ENCODE results near the gene ISL2. TPM values are rescaled to one million over a fixed set of nuclear protein-coding genes. Genes with fewer than 3 reads are reported as not detected.

The ISL2 gene
- total RNA-seq, 2 experiments from 2014 or later, result 0.54 to 0.82 TPM

DNA sequence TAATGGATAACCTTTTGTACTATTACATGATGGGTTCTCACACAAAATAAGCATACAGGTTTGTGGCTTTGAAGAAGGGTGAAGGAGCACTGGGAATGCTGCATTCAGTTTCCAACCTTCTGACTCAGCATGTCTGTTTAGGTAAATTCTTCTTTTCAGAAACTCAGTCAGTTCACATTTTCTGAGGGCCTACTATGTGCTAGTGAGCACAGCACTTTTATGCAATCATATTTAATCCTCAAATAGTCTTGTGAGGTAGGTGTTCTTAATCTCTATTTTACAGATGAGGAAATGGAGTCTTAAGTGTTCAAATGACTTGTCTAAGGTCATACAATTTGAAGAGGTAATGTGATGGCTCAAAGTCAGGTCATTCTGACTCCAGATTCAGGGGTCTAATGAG lies 41.2 kb downstream of the ISL2 start:
- Mint-ChIP-seq H3K27me3 (no peaks in the 10 kb centered on the region), H3K9me3 (no peaks in the 10 kb centered on the region), H3K36me3 (ENCODE audit: low read depth) (peaks cover 4% of the 10 kb centered on the region), H3K27ac (no peak overlapping the region), H3K4me3 (no peak overlapping the region), H3K4me1 (no peaks in the 10 kb centered on the region)
- ChIA-PET CTCF (no interaction called here), POLR2A (no interaction called here)
- no peak for DNase-seq

GRCh38 chr15:76378691-76379090 lies 42.1 kb downstream of the ISL2 start:
- Mint-ChIP-seq H3K27ac (no peak overlapping the region), H3K4me3 (no peak overlapping the region), H3K36me3 (ENCODE audit: low read depth) (peaks cover 4% of the 10 kb centered on the region), H3K4me1 (no peaks in the 10 kb centered on the region), H3K27me3 (no peaks in the 10 kb centered on the region), H3K9me3 (no peaks in the 10 kb centered on the region)
- ChIA-PET CTCF (no interaction called here), POLR2A (no interaction called here)
- DNase-seq, result no peak

GRCh38 chr15:76380249-76380648 lies 43.7 kb downstream of the ISL2 start:
- Mint-ChIP-seq H3K27ac (no peak overlapping the region), H3K9me3 (no peaks in the 10 kb centered on the region), H3K4me3 (no peak overlapping the region), H3K4me1 (no peaks in the 10 kb centered on the region), H3K36me3 (ENCODE audit: low read depth) (peaks cover 4% of the 10 kb centered on the region), H3K27me3 (no peaks in the 10 kb centered on the region)
- DNase-seq, result no peak
- ChIA-PET POLR2A (no interaction called here), CTCF (interaction anchor here (1.2 to 1.3 kb wide), 2 partner anchors 12 to 15 kb away, joined by 4 to 6 read pairs; no protein-coding TSS in a partner anchor)

DNA sequence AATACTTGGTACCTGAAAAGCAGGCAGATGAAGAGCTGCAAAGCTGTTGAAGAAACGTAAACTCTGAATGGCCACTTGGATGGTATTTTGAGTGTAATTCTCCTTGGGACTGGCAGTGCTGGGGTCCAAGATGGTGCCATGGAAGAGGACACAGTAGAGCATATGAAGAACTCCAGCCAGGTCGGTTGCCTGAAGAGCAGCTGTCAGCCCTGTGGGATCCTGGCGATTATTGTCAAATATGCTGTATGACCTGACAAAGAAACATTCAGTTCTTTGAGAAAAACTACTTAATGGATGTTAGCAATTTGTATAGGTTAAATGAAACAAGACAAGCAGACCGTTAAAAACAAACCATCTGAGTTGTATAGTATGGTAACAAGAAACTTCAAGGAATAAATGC lies 44.8 kb downstream of the ISL2 start:
- Mint-ChIP-seq H3K27ac (no peak overlapping the region), H3K27me3 (no peaks in the 10 kb centered on the region), H3K36me3 (ENCODE audit: low read depth) (peaks cover 4% of the 10 kb centered on the region), H3K4me3 (no peak overlapping the region), H3K4me1 (no peaks in the 10 kb centered on the region), H3K9me3 (no peaks in the 10 kb centered on the region)
- POLR2A ChIA-PET, result no interaction called here
- CTCF ChIA-PET, result interaction anchor here (1.3 kb wide), 1 partner anchor 10 kb away, joined by 6 read pairs; no protein-coding TSS in a partner anchor
- no peak for DNase-seq

- Mint-ChIP-seq H3K36me3 (ENCODE audit: low read depth) (peaks cover 4% of the 10 kb centered on the region), H3K4me3 (no peak overlapping the region), H3K27me3 (no peaks in the 10 kb centered on the region), H3K27ac (no peak overlapping the region), H3K4me1 (no peaks in the 10 kb centered on the region), H3K9me3 (no peaks in the 10 kb centered on the region)
- ChIA-PET POLR2A (no interaction called here), CTCF (no interaction called here)
- DNase-seq, result no peak
Observed at GRCh38 chr15:76382987-76383728, 46.6 kb downstream of the ISL2 start.

DNA sequence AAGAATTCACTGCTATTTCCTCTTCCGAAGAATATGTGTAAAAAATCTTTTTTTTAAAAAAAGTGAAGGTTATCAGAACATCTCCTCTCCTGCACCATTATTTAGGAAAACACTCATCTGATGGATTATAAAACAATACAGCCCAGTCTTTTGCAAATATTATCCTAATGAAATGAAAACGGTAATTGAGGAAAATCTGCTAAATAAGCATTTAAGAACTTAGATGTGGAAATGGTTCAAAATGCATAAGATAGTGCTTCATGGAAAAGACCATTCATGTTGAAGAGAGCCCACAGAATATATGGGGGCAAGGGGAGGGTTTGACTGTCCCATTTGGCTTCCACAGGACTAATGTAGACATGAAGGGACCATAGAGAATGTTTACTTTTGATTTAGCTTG lies 47.8 kb downstream of the ISL2 start:
- H3K27ac Mint-ChIP-seq, result no peak overlapping the region
- H3K27me3 Mint-ChIP-seq, result no peaks in the 10 kb centered on the region
- H3K4me1 Mint-ChIP-seq, result no peaks in the 10 kb centered on the region
- no peak for DNase-seq
- CTCF ChIA-PET, result no interaction called here
- no peaks in the 10 kb centered on the region for H3K9me3 Mint-ChIP-seq
- POLR2A ChIA-PET, result no interaction called here
- no peak overlapping the region for H3K4me3 Mint-ChIP-seq
- peaks cover 2% of the 10 kb centered on the region for H3K36me3 Mint-ChIP-seq (ENCODE audit: low read depth)

DNA sequence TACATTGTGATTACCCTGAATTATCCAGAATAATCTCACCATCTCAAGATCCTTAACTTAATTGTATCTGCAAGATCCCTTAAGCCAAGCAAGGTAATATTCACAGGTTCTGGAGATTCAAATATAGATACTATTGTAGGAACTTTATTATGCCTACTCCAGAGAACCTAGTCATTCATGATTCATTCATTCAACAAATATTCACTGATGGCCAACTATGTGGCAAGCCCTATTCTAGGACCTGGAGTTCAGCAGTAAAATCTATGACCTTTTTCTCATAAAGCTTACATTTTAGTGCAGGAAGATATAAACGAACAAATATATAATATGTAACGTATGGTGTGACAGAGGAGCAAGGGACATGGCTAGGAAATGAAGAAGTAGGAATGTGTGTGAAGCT lies 49.6 kb downstream of the ISL2 start:
- no peaks in the 10 kb centered on the region for H3K9me3 Mint-ChIP-seq
- H3K36me3 Mint-ChIP-seq (ENCODE audit: low read depth), result peaks cover 2% of the 10 kb centered on the region
- no peaks in the 10 kb centered on the region for H3K27me3 Mint-ChIP-seq
- no peaks in the 10 kb centered on the region for H3K4me1 Mint-ChIP-seq
- H3K27ac Mint-ChIP-seq, result no peak overlapping the region
- POLR2A ChIA-PET, result no interaction called here
- no peak for DNase-seq
- CTCF ChIA-PET, result no interaction called here
- H3K4me3 Mint-ChIP-seq, result no peak overlapping the region

DNA sequence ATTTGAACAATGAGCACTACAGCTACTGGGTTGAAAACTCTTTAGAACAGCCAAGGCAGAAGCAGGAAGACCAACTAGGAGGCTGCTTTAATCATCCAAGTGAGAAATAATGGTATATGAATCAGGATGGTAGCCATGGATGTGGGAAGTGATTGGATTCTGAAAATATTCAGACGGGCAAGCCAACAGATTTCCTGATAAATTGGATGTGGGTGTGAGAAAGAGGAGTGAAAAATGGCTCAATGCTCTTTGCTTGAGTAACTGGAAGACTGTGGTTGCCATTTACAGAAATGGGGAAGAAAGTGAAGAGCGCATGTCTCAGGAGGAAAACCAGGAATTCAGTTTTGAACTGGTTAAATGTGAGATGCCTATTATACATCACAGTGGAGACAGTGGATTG lies 50.4 kb downstream of the ISL2 start:
- no peak for DNase-seq
- ChIA-PET CTCF (no interaction called here), POLR2A (no interaction called here)
- H3K4me1 Mint-ChIP-seq, result no peaks in the 10 kb centered on the region
- peaks cover 2% of the 10 kb centered on the region for H3K36me3 Mint-ChIP-seq (ENCODE audit: low read depth)
- no peak overlapping the region for H3K4me3 Mint-ChIP-seq
- H3K9me3 Mint-ChIP-seq, result no peaks in the 10 kb centered on the region
- H3K27ac Mint-ChIP-seq, result no peak overlapping the region
- no peaks in the 10 kb centered on the region for H3K27me3 Mint-ChIP-seq

DNA sequence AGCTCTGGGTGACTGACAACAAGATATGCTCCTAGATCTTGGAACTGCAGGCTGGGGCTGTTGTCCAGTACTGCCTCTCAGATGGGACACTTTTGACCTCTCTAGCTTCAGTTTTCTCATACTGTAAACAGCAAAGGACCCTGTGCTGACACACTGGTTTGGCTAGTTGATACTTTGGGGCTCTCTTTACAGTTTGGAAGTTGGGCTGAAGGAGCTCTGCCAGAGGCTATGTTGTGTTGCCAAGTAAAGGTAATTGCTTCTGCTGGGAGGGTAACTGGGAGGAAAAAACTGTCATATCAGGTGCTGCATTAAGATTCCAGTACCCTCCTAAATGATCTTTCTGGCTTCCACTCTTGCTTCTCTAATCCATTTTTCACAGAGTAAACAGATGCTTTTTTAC lies 54.0 kb downstream of the ISL2 start:
- Mint-ChIP-seq H3K4me3 (no peak overlapping the region), H3K27me3 (no peaks in the 10 kb centered on the region), H3K4me1 (no peaks in the 10 kb centered on the region), H3K27ac (no peak overlapping the region), H3K36me3 (ENCODE audit: low read depth) (peaks cover 2% of the 10 kb centered on the region), H3K9me3 (no peaks in the 10 kb centered on the region)
- no peak for DNase-seq
- ChIA-PET CTCF (interaction anchor here (0.6 kb wide), 1 partner anchor 1012 kb away, joined by 3 read pairs; no protein-coding TSS in a partner anchor), POLR2A (no interaction called here)

- Mint-ChIP-seq H3K4me1 (no peaks in the 10 kb centered on the region), H3K36me3 (ENCODE audit: low read depth) (peaks cover 2% of the 10 kb centered on the region), H3K9me3 (no peaks in the 10 kb centered on the region), H3K27me3 (no peaks in the 10 kb centered on the region), H3K27ac (no peak overlapping the region), H3K4me3 (no peak overlapping the region)
- POLR2A ChIA-PET, result no interaction called here
- CTCF ChIA-PET, result interaction anchor here (1.0 to 1.1 kb wide), 2 partner anchors 11 to 36 kb away, joined by 3 to 6 read pairs; no protein-coding TSS in a partner anchor
- DNase-seq, result no peak
Observed at GRCh38 chr15:76391309-76391708, 54.7 kb downstream of the ISL2 start.

- no peaks in the 10 kb centered on the region for H3K27me3 Mint-ChIP-seq
- H3K4me1 Mint-ChIP-seq, result no peaks in the 10 kb centered on the region
- POLR2A ChIA-PET, result no interaction called here
Observed at GRCh38 chr15:76391847-76392246, 55.3 kb downstream of the ISL2 start.

More at GRCh38 chr15:76391847-76392246, 55.3 kb downstream of the ISL2 start:
- Mint-ChIP-seq H3K4me3 (no peak overlapping the region), H3K9me3 (no peaks in the 10 kb centered on the region), H3K27ac (no peak overlapping the region), H3K36me3 (ENCODE audit: low read depth) (peaks cover 2% of the 10 kb centered on the region)
- DNase-seq, result no peak
- CTCF ChIA-PET, result interaction anchor here (1.0 to 1.1 kb wide), 2 partner anchors 11 to 37 kb away, joined by 3 to 6 read pairs; no protein-coding TSS in a partner anchor

Other genes with a start within 250 kb of the ISL2 start
- gene ETFA, start 25.3 kb upstream of the ISL2 start, total RNA-seq, result 10 to 100 TPM; 81.6 to 82.9 TPM

Measured in activated CD4-positive, alpha-beta T cell treated with anti-CD3 and anti-CD28 coated beads, Interleukin-2, amount 10 ng/mL, durations not matched to agents 7 days and 5 days (primary cell).